Breast epithelium (tissue), 4 donors: ENCODE data around the gene FBLN2. TPM values are rescaled to one million over a fixed set of nuclear protein-coding genes. Genes with fewer than 3 reads are reported as not detected.

Experiments
- DNase-seq, 2 donors: peaks; one replicate each; pipeline ENCODE4 v3.0.0-alpha.2; 2019; ENCODE audit warnings: low spot score in 2 of 2
- H3K27ac ChIP-seq, 2 donors: fragments of 200-600 bp; sonication (generic) in 1 of 2; one replicate each; pipeline ENCODE4 v1.5.1; 2016 to 2019; ENCODE audit warnings: mild to moderate bottlenecking in 1 of 2
- H3K27me3 ChIP-seq, 2 donors: fragments of 200-600 bp; sonication (generic) in 1 of 2; one replicate each; pipeline versions ENCODE4 v1.5.1 to v1.6.0; 2017 to 2019; ENCODE audit warnings: control low read depth in 1 of 2, mild to moderate bottlenecking in 1 of 2
- H3K36me3 ChIP-seq: fragments of 200-600 bp; one replicate; pipeline ENCODE4 v1.5.1; 2019
- H3K4me1 ChIP-seq, 2 donors: fragments of 200-600 bp; sonication (generic); one replicate each; pipeline ENCODE4 v1.5.1; 2016 to 2019; ENCODE audit warnings: control low read depth in 1 of 2
- H3K4me3 ChIP-seq, 3 donors: fragments of 200-600 bp; sonication (generic); 1 replicate in 2 of 3; 2 replicates in 1 of 3; pipeline ENCODE4 v1.5.1; 2016 to 2019; ENCODE audit warnings: mild to moderate bottlenecking in 3 of 3, moderate library complexity in 2 of 3
- H3K9me3 ChIP-seq, 2 donors: fragments of 200-600 bp; sonication (generic) in 1 of 2; one replicate each; pipeline ENCODE4 v1.5.1; 2016 to 2019; ENCODE audit warnings: control low read depth in 1 of 2
- CTCF ChIP-seq, 3 donors: fragments of 450-650 bp; IDR thresholded peaks; one replicate each; pipeline ENCODE4 v1.5.1; 2016 to 2017; ENCODE audit warnings: antibody characterized with exemption in 3 of 3, mild to moderate bottlenecking in 3 of 3, moderate library complexity in 3 of 3
- POLR2A ChIP-seq: fragments of 450-650 bp; IDR thresholded peaks from one replicate; pipeline ENCODE4 v1.6.1; 2016; ENCODE audit warnings: antibody characterized with exemption, mild to moderate bottlenecking, moderate library complexity
- POLR2AphosphoS5 ChIP-seq, 3 donors: sonication (generic); formaldehyde crosslinking; IDR thresholded peaks; one replicate each; pipeline ENCODE4 v1.6.1; 2017; ENCODE audit warnings: antibody characterized with exemption in 3 of 3
- intact Hi-C: fragments of 100-400 bp; cut with DNase I; formaldehyde crosslinking; loops from one replicate; pipeline ENCODE4 v1.15.1; 2023; ENCODE audit warnings: low total_unique reads
- total RNA-seq, 3 donors: library from RNA; depleted of rRNA; stranded (reverse); fragments of >200 nt; gene quantifications; one replicate each; pipeline ENCODE4 v1.1.0, GENCODE V29; 2016

Gene FBLN2
- total RNA-seq, 3 donors from 2014 or later: 43.5 to 663 (median 81.3) TPM

DNA sequence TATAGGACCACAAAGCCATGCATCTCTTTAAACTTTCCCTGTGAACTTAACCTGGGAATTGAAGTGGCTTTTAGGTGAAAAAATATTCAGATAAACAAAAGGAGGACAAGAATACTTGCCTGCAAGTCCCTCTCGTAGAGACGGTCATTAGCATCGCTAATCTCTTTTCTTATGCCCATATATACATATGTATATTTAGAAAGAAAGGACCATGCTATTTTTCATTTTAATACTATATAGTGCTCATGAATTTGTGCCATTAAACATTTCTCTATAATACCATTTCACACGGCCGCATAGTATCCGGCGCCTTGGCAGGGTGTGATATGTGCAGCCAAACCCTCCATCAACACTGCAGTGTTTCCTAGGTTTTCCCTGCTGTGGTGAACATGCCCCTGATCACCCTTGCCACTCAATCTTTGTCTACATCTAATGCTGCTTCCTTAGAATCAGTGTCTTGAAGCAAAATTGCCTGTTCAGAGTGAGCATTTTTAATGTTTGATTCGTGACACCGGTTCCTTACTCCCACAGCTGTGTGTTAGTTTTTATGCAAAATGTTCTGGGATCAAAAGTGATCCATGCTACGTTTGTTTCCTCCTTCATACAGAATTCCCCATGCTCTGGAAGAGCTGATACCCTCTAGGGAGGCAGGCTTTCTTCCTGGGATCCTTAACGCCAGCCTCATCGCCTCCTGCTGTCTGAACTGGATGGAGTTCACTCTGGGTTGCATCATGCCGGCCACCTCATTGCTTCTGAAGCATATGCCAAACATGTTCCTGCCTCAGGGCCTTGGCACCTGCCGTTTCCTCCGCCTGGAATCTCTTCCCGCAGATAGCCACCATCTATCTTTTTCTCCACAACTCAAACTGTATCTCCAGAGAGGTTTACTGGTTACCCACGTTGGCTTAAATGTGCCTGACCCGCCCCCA lies 118.1 kb downstream of the FBLN2 start:
- H3K36me3 ChIP-seq: no peaks in the 10 kb centered on the region
- no peaks in the 10 kb centered on the region for H3K4me1 ChIP-seq
- H3K9me3 ChIP-seq: no peaks in the 10 kb centered on the region
- no peak for TF ChIP-seq CTCF (IDR thresholded peaks at IDR 0.05)
- TF ChIP-seq POLR2AphosphoS5 (IDR thresholded peaks at IDR 0.05): no peak
- TF ChIP-seq POLR2A: no peak
- no peak overlapping the region for H3K27ac ChIP-seq
- intact Hi-C loops: no loop called here
- no peak overlapping the region for H3K4me3 ChIP-seq
- H3K27me3 ChIP-seq: peaks cover 0 to 22% of the 10 kb centered on the region in 2 donors
- no peak for DNase-seq

DNA sequence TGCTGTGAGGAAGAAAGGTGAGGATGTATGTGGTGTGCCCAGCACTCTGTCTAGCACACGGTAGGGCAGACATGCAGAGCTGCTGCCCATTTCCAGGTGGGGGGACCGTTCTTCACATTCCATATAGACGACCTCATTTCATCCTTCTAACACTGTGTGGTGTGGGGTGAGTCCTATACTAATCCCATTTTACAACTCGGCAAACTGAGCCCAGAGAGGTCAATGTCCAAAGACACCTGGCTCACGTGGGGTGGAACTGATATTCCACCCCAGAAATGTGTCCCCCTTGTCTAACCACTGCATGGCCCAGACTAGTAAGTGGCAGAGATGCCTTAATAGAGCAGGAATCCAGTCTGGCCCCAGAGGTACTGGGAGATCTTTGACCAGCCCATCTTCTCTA lies 119.2 kb downstream of the FBLN2 start:
- intact Hi-C loops: no loop called here
- Histone ChIP-seq H3K27me3 (peaks cover 0 to 22% of the 10 kb centered on the region in 2 donors), H3K27ac (no peak overlapping the region), H3K9me3 (no peaks in the 10 kb centered on the region), H3K4me1 (no peaks in the 10 kb centered on the region), H3K36me3 (no peaks in the 10 kb centered on the region), H3K4me3 (no peak overlapping the region)
- TF ChIP-seq POLR2A: no peak
- TF ChIP-seq POLR2AphosphoS5 (IDR thresholded peaks at IDR 0.05): no peak
- no peak for TF ChIP-seq CTCF (IDR thresholded peaks at IDR 0.05)
- no peak for DNase-seq

GRCh38 chr3:13669457-13669856 lies 120.5 kb downstream of the FBLN2 start:
- TF ChIP-seq CTCF (IDR thresholded peaks at IDR 0.05): no peak
- peaks cover 0 to 20% of the 10 kb centered on the region in 2 donors for H3K27me3 ChIP-seq

GRCh38 chr3:13670292-13670691 lies 121.4 kb downstream of the FBLN2 start:
- TF ChIP-seq POLR2A (no peak), CTCF (IDR thresholded peaks at IDR 0.05) (no peak), POLR2AphosphoS5 (IDR thresholded peaks at IDR 0.05) (no peak)

More at GRCh38 chr3:13669457-13669856, 120.5 kb downstream of the FBLN2 start:
- intact Hi-C loops: no loop called here
- Histone ChIP-seq H3K4me1 (no peaks in the 10 kb centered on the region), H3K4me3 (no peak overlapping the region), H3K9me3 (no peaks in the 10 kb centered on the region), H3K27ac (no peak overlapping the region), H3K36me3 (no peaks in the 10 kb centered on the region)
- no peak for DNase-seq

DNA sequence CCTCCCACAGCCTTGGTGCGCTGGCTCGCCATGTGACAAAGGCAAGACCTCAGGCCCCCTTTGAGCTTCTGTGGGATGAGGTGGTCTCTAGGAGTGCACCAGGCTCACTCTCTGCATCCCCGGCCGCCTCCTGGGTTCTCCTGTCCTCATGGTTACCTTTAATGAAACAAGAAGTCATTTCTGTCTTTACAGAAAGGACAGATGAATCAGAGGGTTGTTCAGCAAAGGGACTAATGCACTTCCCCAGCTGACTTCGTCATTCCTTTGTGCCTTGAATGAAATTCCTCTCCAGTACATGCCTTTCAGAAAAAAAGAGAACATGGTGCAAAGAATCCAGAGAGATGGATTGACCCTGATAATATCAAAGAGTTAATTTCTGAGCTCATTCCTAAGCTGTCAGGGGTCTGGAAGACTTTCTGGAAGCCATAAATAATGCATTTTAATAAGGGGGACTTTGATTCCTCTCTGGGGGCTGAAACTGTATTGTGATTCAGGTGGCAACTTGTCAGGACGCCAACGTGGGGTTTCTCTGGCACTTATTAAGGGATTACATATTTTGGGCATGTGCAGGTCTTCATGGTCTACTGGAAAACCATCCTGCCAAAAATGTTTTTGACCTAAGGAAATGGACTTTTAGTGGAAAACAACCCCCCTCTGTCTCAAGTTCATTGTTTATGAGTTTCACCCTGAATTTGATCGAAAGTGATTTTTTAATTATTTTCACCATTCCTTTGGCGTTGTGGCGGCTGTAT lies 122.7 kb downstream of the FBLN2 start:
- TF ChIP-seq POLR2A (no peak), CTCF (IDR thresholded peaks at IDR 0.05) (no peak), POLR2AphosphoS5 (IDR thresholded peaks at IDR 0.05) (no peak)
- DNase-seq: no peak
- Histone ChIP-seq H3K36me3 (no peaks in the 10 kb centered on the region), H3K27ac (no peak overlapping the region), H3K27me3 (peaks cover 0 to 14% of the 10 kb centered on the region in 2 donors), H3K4me3 (no peak overlapping the region), H3K9me3 (no peaks in the 10 kb centered on the region), H3K4me1 (no peaks in the 10 kb centered on the region)
- intact Hi-C loops: no loop called here

More at GRCh38 chr3:13670292-13670691, 121.4 kb downstream of the FBLN2 start:
- H3K9me3 ChIP-seq: no peaks in the 10 kb centered on the region
- H3K27me3 ChIP-seq: peaks cover 0 to 16% of the 10 kb centered on the region in 2 donors
- intact Hi-C loops: no loop called here
- no peaks in the 10 kb centered on the region for H3K36me3 ChIP-seq
- no peaks in the 10 kb centered on the region for H3K4me1 ChIP-seq
- no peak overlapping the region for H3K4me3 ChIP-seq
- H3K27ac ChIP-seq: no peak overlapping the region
- no peak for DNase-seq
